HepG2 (cell line): ENCODE measurements around the gene CSNK1E. TPM values are rescaled to one million over a fixed set of nuclear protein-coding genes. Genes with fewer than 3 reads are reported as not detected.

Source experiments
- ATAC-seq: fragments of 200-7000 bp; cut with Tn5 transposase; 3 replicates; pipeline ENCODE4 v1.9.1; 2020; ENCODE audit warnings: mild to moderate bottlenecking, moderate library complexity
- BruUV-seq: library from RNA; stranded (reverse); fragments of 400-500 nt; replicated peaks from 2 replicates; lab custom pipeline; 2021; lab: Mats Ljungman, UMichigan
- CTCF ChIA-PET: fragments of 300-600 bp; formaldehyde crosslinking; extraction: SDS; loops from one replicate; lab custom pipeline; 2021; ENCODE audit warnings: low total read pairs, inconsistent platforms, low intra/inter-chr PET ratio; lab: Yijun Ruan, JAX
- POLR2A ChIA-PET: fragments of 350-600 bp; sonication (Branson Sonifier 250); formaldehyde crosslinking; loops from one replicate; lab custom pipeline; 2020; ENCODE audit warnings: antibody characterized with exemption, inconsistent platforms; lab: Yijun Ruan, JAX
- DNase-seq: peaks from one replicate; pipeline ENCODE4 v3.0.0-alpha.2; 2015; ENCODE audit warnings: low spot score
- FAIRE-seq: peaks from 3 replicates; lab custom pipeline; 2011; peaks lifted over from hg19 to GRCh38; lab: Jason Lieb, UNC
- H2AFZ ChIP-seq: one replicate; pipeline ENCODE4 v1.6.1; 2011; ENCODE audit warnings: low read length, inconsistent platforms
- H3K27ac ChIP-seq: fragments of 300-600 bp; 3 replicates; pipeline ENCODE4 v1.8.0; 2011; ENCODE audit warnings: mixed run types, mild to moderate bottlenecking, mixed read lengths, low read length, inconsistent platforms; ENCODE audit not compliant: insufficient read depth; ENCODE audit errors: extremely low read length
- H3K27me3 ChIP-seq, 2 experiments: fragments of 200-600 bp in 1 of 2; 2 replicates in 1 of 2; 3 replicates in 1 of 2; pipeline versions ENCODE4 v1.6.0 to v1.8.0; 2011; ENCODE audit warnings: low read length in 2 of 2, mild to moderate bottlenecking in 2 of 2, moderate library complexity in 2 of 2, inconsistent platforms in 1 of 2; ENCODE audit not compliant: insufficient read depth in 2 of 2, control insufficient read depth in 1 of 2
- H3K36me3 ChIP-seq, 2 experiments: fragments of 200-600 bp in 1 of 2; replicated peaks in 1 of 2; 2 replicates in 1 of 2; 3 replicates in 1 of 2; pipeline versions ENCODE4 v1.5.1 to v1.8.0; 2011; ENCODE audit warnings: low read length in 2 of 2, inconsistent platforms in 1 of 2; ENCODE audit not compliant: insufficient read depth in 2 of 2, control insufficient read depth in 1 of 2
- H3K4me1 ChIP-seq: 2 replicates; pipeline ENCODE4 v1.5.1; 2012; ENCODE audit warnings: low read length, inconsistent platforms; ENCODE audit not compliant: insufficient read depth
- H3K4me2 ChIP-seq: 2 replicates; pipeline ENCODE4 v1.6.0; 2011; ENCODE audit warnings: low read depth, low read length, inconsistent platforms
- H3K4me3 ChIP-seq, 3 experiments: fragments of 200-600 bp in 1 of 3; sonication (generic), shearing (Covaris generic) in 1 of 3; replicated peaks in 1 of 3; 2 replicates each; pipeline ENCODE4 v1.5.1; 2011 to 2016; ENCODE audit warnings: low read length in 3 of 3, inconsistent platforms in 2 of 3, low read depth in 2 of 3, mild to moderate bottlenecking in 2 of 3, control low read depth in 1 of 3, mixed read lengths in 1 of 3; ENCODE audit not compliant: insufficient read depth in 1 of 3
- H3K79me2 ChIP-seq: one replicate; pipeline ENCODE4 v1.6.1; 2011; ENCODE audit warnings: low read length, inconsistent platforms; ENCODE audit not compliant: insufficient read depth
- H3K9ac ChIP-seq: 2 replicates; pipeline ENCODE4 v1.6.0; 2011; ENCODE audit warnings: mild to moderate bottlenecking, low read depth, low read length, inconsistent platforms; ENCODE audit not compliant: insufficient read depth
- H3K9me3 ChIP-seq: 2 replicates; pipeline ENCODE4 v1.5.1; 2012; ENCODE audit warnings: mild to moderate bottlenecking, low read length
- H4K20me1 ChIP-seq: 2 replicates; pipeline ENCODE4 v1.6.0; 2011; ENCODE audit warnings: inconsistent platforms, mild to moderate bottlenecking, low read length, moderate library complexity; ENCODE audit not compliant: insufficient read depth
- ARNTL ChIP-seq: sonication (generic); formaldehyde crosslinking; IDR thresholded peaks from 2 replicates; pipeline ENCODE4 v1.4.0; 2020; ENCODE audit warnings: mild to moderate bottlenecking, missing genetic modification reagents
- HDAC1 ChIP-seq: sonication (generic); formaldehyde crosslinking; IDR thresholded peaks from 2 replicates; pipeline ENCODE4 v1.5.1; 2020; ENCODE audit warnings: mild to moderate bottlenecking, missing genetic modification reagents
- LCORL ChIP-seq, 2 experiments: fragments of 450-650 bp in 1 of 2; sonication (generic) in 1 of 2; formaldehyde crosslinking in 1 of 2; IDR thresholded peaks; 2 replicates each; pipeline versions ENCODE4 v1.5.0 to v1.6.1; 2017 to 2020; ENCODE audit warnings: antibody characterized with exemption in 1 of 2, missing genetic modification reagents in 1 of 2
- PAF1 ChIP-seq: IDR thresholded peaks from 2 replicates; pipeline ENCODE4 v1.6.1; 2016; ENCODE audit warnings: missing genetic modification reagents, missing compliant biosample characterization
- POLR2A ChIP-seq, 2 experiments: IDR thresholded peaks; 2 replicates each; pipeline ENCODE4 v1.6.1; 2011; ENCODE audit warnings: low read depth in 2 of 2, low read length in 2 of 2, mild to moderate bottlenecking in 1 of 2, moderate library complexity in 1 of 2; ENCODE audit not compliant: insufficient read depth in 1 of 2
- SMARCE1 ChIP-seq: fragments of 450-650 bp; IDR thresholded peaks from 2 replicates; pipeline ENCODE4 v1.6.1; 2017; ENCODE audit warnings: borderline replicate concordance
- SP1 ChIP-seq, 2 experiments: fragments of 450-650 bp in 1 of 2; sonication (generic) in 1 of 2; formaldehyde crosslinking in 1 of 2; IDR thresholded peaks; 2 replicates each; pipeline versions ENCODE4 v1.4.0 to v1.6.1; 2016 to 2020; ENCODE audit warnings: missing genetic modification reagents in 1 of 2
- TBX2 ChIP-seq: sonication (generic); formaldehyde crosslinking; IDR thresholded peaks from 2 replicates; pipeline ENCODE4 v1.5.0; 2020; ENCODE audit warnings: missing genetic modification reagents, mild to moderate bottlenecking, borderline replicate concordance
- TCF7L2 ChIP-seq: IDR thresholded peaks from 2 replicates; pipeline ENCODE4 v1.6.1; 2011; ENCODE audit warnings: mild to moderate bottlenecking, low read depth, low read length, moderate library complexity
- ZBTB33 ChIP-seq: sonication (generic); formaldehyde crosslinking; IDR thresholded peaks from 2 replicates; pipeline ENCODE4 v1.4.0; 2020; ENCODE audit warnings: missing genetic modification reagents
- ZBTB38 ChIP-seq: sonication (generic); formaldehyde crosslinking; IDR thresholded peaks from 2 replicates; pipeline ENCODE4 v1.5.1; 2020; ENCODE audit warnings: mild to moderate bottlenecking, missing genetic modification reagents
- ZFX ChIP-seq: sonication (generic); formaldehyde crosslinking; IDR thresholded peaks from 2 replicates; pipeline ENCODE4 v1.4.0; 2020; ENCODE audit warnings: mild to moderate bottlenecking, low read depth, missing genetic modification reagents, moderate library complexity
- ZFY ChIP-seq: sonication (generic); formaldehyde crosslinking; IDR thresholded peaks from 2 replicates; pipeline ENCODE4 v1.4.0; 2020; ENCODE audit warnings: missing genetic modification reagents
- ZNF747 ChIP-seq: sonication (generic); formaldehyde crosslinking; IDR thresholded peaks from 2 replicates; pipeline ENCODE4 v1.8.1; 2023; ENCODE audit warnings: missing genetic modification reagents, mild to moderate bottlenecking, borderline replicate concordance
- ZNF770 ChIP-seq: sonication (generic); formaldehyde crosslinking; IDR thresholded peaks from 2 replicates; pipeline ENCODE4 v1.5.0; 2020; ENCODE audit warnings: mild to moderate bottlenecking, missing genetic modification reagents
- ZNF776 ChIP-seq: sonication (generic); formaldehyde crosslinking; IDR thresholded peaks from 2 replicates; pipeline ENCODE4 v1.4.0; 2020; ENCODE audit warnings: mild to moderate bottlenecking, missing genetic modification reagents
- WGBS: methylation state at CpG from one replicate; pipeline ENCODE4 v1.1.6; 2017; ENCODE audit warnings: low lambda C conversion rate; 5-methylcytosine and 5-hydroxymethylcytosine counted together
- in situ Hi-C: cut with HindIII; loops from 2 replicates; pipeline ENCODE4 v1.10.0; 2017; ENCODE audit warnings: low pct_unique_long_range_greater_than_20kb; ENCODE audit not compliant: extremely low pct_ligation_motif_present
- intact Hi-C: fragments of 100-400 bp; cut with micrococcal nuclease; formaldehyde crosslinking; loops from one replicate; pipeline ENCODE4 v1.10.0; 2022; ENCODE audit not compliant: unreplicated experiment
- polyA plus RNA-seq, 8 experiments: library from polyadenylated mRNA; depleted of rRNA in 3 of 8; stranded (reverse) in 7 of 8; unstranded in 1 of 8; fragments of >200 nt; fragmentation: Illumina TruSeq in 4 of 8; extraction: Trizol in 4 of 8; gene quantifications; 2 replicates each; pipeline versions ENCODE4 v1.2.1 to v1.2.3, GENCODE V29; 2011 to 2016; ENCODE audit warnings: low read depth in 4 of 8, missing spikeins in 1 of 8, mixed read lengths in 1 of 8; ENCODE audit not compliant: insufficient read depth in 1 of 8
- total RNA-seq, 5 experiments: library from RNA; depleted of rRNA; stranded (reverse); fragments of >200 nt; fragmentation: Illumina TruSeq; extraction: Trizol; gene quantifications; 2 replicates each; pipeline ENCODE4 v1.2.3, GENCODE V29; 2016; ENCODE audit warnings: low read depth in 1 of 5
- TF ChIP-seq, protein P1 (sequence below): sonication (generic); formaldehyde crosslinking; conservative IDR thresholded peaks from 2 replicates; pipeline ENCODE4 v1.4.0; 2020; ENCODE audit warnings: missing genetic modification reagents

Gene CSNK1E
- total and polyA plus RNA-seq, 2 of the 13 experiments (the other 11 are each of a cell fraction or from before 2014, with no cell fraction given) = 34.7 to 129 TPM

- TF ChIP-seq, protein P1, sequence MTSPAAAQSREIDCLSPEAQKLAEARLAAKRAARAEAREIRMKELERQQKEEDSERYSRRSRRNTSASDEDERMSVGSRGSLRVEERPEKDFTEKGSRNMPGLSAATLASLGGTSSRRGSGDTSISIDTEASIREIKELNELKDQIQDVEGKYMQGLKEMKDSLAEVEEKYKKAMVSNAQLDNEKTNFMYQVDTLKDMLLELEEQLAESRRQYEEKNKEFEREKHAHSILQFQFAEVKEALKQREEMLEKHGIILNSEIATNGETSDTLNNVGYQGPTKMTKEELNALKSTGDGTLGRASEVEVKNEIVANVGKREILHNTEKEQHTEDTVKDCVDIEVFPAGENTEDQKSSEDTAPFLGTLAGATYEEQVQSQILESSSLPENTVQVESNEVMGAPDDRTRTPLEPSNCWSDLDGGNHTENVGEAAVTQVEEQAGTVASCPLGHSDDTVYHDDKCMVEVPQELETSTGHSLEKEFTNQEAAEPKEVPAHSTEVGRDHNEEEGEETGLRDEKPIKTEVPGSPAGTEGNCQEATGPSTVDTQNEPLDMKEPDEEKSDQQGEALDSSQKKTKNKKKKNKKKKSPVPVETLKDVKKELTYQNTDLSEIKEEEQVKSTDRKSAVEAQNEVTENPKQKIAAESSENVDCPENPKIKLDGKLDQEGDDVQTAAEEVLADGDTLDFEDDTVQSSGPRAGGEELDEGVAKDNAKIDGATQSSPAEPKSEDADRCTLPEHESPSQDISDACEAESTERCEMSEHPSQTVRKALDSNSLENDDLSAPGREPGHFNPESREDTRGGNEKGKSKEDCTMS = no peak
- TF ChIP-seq TCF7L2 = no peak
Observed at GRCh38 chr22:38290347-38290746, 26.9 kb downstream of the CSNK1E start (continued).

DNA sequence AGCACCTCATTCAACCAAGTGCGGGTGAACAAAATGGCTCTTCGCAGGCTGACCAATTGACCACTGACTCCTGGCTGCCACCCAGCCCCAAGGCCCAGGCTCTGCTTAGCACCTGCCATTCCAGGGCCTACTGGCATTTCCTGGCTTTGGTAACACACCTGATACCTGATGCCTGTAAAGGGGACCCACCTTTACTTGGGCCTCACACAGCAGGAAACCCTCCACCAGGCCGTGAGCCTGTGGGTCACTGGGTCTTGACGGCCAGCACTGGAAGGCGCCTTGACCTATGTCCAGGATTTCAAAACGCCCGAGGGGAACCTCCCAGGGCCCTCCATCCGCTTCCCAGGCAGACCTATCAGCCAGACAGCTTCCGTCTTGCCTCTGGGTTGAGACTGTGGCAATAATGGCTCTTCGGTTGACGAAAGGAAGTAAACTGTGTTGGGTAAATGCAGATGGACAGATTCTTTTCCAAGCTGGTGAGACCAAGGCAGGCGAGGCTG lies 27.6 kb downstream of the CSNK1E start:
- H3K4me3 ChIP-seq = no peak overlapping the region
- peak; percentile 40 for ATAC-seq
- DNase-seq = no peak
- H3K27ac ChIP-seq = peak overlapping the region; percentile 14
- H3K9ac ChIP-seq = no peak overlapping the region
- H3K4me2 ChIP-seq = no peak overlapping the region
- POLR2A ChIA-PET = no interaction called here
- H4K20me1 ChIP-seq = no peaks in the 10 kb centered on the region
- peaks cover 5 to 19% of the 10 kb centered on the region in 2 experiments for H3K36me3 ChIP-seq
- no TSS peak for BruUV-seq
- FAIRE-seq = no peak
- no peaks in the 10 kb centered on the region for H3K9me3 ChIP-seq
- no peak overlapping the region for H2AFZ ChIP-seq
- CTCF ChIA-PET = no interaction called here
- in situ Hi-C loops = no loop called here
- no peaks in the 10 kb centered on the region for H3K79me2 ChIP-seq
- H3K4me1 ChIP-seq = peaks cover 26% of the 10 kb centered on the region
- WGBS = 67% methylated on average over 4 of the region's 12 CpGs
- intact Hi-C loops = no loop called here
- no peaks in the 10 kb centered on the region; a peak in 1 of 5 replicates for H3K27me3 ChIP-seq
- TF ChIP-seq ZFY = peak; percentile 26; the same call in 1 of the 2 replicates
- TF ChIP-seq ARNTL (CRISPR knock-in tag) = no peak
- 0 out of 4 replicates have a peak, but pooled peaks of 1 of the 2 experiments have one; percentile 31 for TF ChIP-seq POLR2A (IDR thresholded peaks at IDR 0.05; ENCODE audit: insufficient read depth in 1 of 2, low read depth in 2 of 2, low read length in 2 of 2)
- no peak for TF ChIP-seq SP1 (IDR thresholded peaks at IDR 0.05)
- no peak for TF ChIP-seq SP1 (CRISPR knock-in tag; IDR thresholded peaks at IDR 0.05)
- TF ChIP-seq HDAC1 (CRISPR knock-in tag) = 0 out of 2 replicates have a peak, but pooled peaks have one; percentile 24
- TF ChIP-seq ZFX (CRISPR knock-in tag) = peak; percentile 33; the same call in 1 of the 2 replicates
- no peak for TF ChIP-seq SMARCE1
- TF ChIP-seq ZNF747 (CRISPR knock-in tag) = peak; percentile 26; the same call in 1 of the 2 replicates
- TF ChIP-seq ZBTB38 (CRISPR knock-in tag) = peak; percentile 88
- no peak for TF ChIP-seq ZNF770 (CRISPR knock-in tag)
- peak; percentile 97 for TF ChIP-seq ZBTB33 (CRISPR knock-in tag)
- TF ChIP-seq TBX2 (CRISPR knock-in tag) = peak; percentile 18; the same call in 1 of the 2 replicates
- no peak for TF ChIP-seq LCORL (IDR thresholded peaks at IDR 0.05)
- peak; percentile 37; the same call in 1 of the 2 replicates for TF ChIP-seq LCORL (CRISPR knock-in tag; IDR thresholded peaks at IDR 0.05)
- TF ChIP-seq PAF1 (CRISPR knock-in tag) = peak; percentile 32; the same call in 1 of the 2 replicates
- 0 out of 2 replicates have a peak, but pooled peaks have one; percentile 33 for TF ChIP-seq ZNF776 (CRISPR knock-in tag)
